HG03378 (cell line): ENCODE results near the gene NUTM2B.
A peak's percentile ranks its signal among the peaks of the same experiment; 100 is the strongest.
"Not testable (repeated sequence)": the region's sequence is repeated elsewhere in the genome, so short reads cannot be mapped to it uniquely, and the experiment has no call there.

Source experiments
- ATAC-seq: cut with Tn5 transposase; IDR thresholded peaks from one replicate; pipeline ENCODE4 v1.9.1; 2021; ENCODE audit warnings: mild to moderate bottlenecking, moderate library complexity; ENCODE audit not compliant: unreplicated experiment

Gene NUTM2B, protein sequence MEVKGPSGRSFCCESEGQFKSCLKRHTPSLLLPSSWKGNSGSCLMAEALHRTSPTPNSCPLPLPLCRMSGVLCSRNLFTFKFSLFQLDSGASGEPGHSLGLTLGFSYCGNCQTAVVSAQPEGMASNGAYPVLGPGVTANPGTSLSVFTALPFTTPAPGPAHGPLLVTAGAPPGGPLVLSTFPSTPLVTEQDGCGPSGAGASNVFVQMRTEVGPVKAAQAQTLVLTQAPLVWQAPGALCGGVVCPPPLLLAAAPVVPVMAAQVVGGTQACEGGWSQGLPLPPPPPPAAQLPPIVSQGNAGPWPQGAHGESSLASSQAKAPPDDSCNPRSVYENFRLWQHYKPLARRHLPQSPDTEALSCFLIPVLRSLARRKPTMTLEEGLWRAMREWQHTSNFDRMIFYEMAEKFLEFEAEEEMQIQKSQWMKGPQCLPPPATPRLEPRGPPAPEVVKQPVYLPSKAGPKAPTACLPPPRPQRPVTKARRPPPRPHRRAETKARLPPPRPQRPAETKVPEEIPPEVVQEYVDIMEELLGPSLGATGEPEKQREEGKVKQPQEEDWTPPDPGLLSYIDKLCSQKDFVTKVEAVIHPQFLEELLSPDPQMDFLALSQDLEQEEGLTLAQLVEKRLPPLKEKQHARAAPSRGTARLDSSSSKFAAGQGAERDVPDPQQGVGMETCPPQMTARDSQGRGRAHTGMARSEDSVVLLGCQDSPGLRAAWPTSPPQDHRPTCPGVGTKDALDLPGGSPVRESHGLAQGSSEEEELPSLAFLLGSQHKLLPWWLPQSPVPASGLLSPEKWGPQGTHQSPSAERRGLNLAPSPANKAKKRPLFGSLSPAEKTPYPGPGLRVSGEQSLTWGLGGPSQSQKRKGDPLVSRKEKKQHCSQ

GRCh38 chr10:79702927-79703326, at the start of gene NUTM2B:
NUTM2B (plus strand) TSS chr10:79703227; CDS start chr10:79703610, 383 bp downstream.
- not testable (repeated sequence) for ATAC-seq

- not testable (repeated sequence) for ATAC-seq
Measured at GRCh38 chr10:79663287-79663686, 39.7 kb upstream of the NUTM2B start.

GRCh38 chr10:79664686-79665085, 38.3 kb upstream of the NUTM2B start:
- ATAC-seq, result not testable (repeated sequence)

DNA sequence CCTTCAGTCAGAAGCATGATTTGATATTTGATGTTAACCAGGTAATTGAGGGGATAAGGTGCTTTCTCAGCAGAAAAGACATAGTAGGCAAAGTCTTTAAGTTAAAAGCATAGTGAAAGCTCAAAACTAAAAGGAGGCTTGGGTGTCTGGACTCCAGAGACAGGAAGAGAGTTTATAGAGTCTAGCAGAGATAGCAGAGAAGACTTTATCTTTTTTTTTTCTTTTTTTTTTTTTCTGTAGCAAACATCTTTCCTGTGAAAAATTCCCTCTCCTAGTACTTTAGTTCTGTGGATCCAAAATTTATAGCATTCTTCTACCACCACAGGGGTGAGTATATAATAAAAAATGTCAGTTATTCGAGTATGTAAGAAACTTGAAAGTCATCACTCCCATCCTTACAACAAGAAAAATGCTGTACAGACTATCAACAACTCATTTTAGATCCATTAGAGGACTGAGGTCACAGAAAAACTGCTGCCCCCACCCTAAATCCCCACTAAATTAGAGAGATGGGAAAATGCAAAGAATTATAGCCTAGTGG, 33.7 kb upstream of the NUTM2B start:
- not testable (repeated sequence) for ATAC-seq

- not testable (repeated sequence) for ATAC-seq
Measured at GRCh38 chr10:79674878-79675277, 28.1 kb upstream of the NUTM2B start.

DNA sequence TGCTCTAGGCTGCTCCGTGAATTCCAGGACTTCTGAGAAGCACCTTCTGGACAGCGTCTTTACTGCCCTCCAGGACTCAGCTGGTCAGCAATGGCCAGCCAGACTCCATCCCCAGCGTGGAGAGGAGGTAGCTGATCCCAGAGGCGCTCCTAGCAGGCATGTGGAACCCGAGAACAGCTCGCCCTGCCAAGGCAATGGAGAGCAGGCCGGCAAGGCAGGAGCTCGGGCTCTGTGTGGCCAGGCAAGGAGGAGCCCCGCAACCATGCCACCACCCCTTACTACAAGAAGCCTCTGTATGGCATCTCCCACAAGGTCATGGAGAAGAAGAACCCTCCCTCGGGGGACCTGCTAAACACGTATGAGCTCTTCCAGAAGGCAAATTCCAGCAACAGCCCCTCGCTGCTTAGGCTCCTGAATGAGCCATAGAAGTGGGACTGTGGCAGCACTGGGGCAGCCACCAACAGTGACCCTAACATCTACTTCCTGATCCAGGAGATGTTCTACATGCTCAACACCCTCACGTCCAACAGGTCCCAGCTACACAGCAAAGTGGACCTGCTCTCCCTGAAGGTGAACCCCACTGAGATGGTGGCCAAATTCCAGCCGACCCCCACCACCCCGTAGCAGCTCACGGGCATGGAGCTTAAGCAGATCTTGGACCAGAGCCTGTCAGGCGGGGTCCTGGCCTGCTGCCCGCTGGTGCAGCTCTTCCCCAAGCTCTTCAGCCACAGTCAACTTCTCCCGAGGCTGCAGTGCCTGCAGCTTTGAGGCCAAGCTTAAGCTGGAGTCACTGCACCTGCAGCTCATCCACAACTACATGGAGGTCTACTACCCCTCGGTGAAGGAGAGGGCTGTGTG, 19.8 kb upstream of the NUTM2B start:
- ATAC-seq, result not testable (repeated sequence)

DNA sequence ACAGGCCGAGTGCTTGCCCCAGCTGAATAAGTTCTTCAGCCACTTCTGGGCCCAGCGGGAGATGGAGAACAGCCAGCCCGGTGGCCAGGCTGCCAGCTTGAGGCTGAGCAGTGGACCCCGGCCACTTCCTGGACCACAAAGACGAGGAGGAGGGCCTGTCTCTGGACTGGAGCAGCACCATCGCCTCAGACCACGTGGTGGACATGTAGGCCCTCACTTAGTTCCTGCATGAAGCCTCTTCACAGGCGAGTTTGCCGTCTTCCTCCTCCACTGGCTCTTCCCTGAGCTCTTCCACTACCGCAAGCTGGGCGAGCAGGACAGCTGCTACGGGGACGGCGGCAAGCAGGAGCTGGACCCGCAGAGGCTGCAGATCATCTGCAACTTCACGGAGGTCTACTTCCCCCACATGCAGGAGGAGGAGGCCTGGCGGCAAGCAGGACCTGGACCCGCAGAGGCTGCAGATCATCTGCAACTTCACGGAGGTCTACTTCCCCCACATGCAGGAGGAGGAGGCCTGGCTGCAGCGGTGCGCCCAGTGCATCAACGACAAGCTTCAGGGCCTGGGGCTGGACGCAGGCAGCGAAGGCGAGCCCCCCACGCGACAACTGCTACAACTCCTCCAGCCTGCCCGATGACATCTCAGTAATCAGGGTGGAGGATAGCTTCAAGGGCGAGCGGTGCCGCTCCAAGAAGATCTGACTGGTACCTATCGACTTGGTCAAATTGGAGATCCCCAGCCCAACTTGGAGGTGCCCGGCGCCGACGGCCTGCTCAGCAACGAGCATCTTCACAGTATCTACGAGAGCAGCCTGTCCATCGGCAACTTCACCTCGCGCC, 18.9 kb upstream of the NUTM2B start:
- ATAC-seq, result not testable (repeated sequence)

DNA sequence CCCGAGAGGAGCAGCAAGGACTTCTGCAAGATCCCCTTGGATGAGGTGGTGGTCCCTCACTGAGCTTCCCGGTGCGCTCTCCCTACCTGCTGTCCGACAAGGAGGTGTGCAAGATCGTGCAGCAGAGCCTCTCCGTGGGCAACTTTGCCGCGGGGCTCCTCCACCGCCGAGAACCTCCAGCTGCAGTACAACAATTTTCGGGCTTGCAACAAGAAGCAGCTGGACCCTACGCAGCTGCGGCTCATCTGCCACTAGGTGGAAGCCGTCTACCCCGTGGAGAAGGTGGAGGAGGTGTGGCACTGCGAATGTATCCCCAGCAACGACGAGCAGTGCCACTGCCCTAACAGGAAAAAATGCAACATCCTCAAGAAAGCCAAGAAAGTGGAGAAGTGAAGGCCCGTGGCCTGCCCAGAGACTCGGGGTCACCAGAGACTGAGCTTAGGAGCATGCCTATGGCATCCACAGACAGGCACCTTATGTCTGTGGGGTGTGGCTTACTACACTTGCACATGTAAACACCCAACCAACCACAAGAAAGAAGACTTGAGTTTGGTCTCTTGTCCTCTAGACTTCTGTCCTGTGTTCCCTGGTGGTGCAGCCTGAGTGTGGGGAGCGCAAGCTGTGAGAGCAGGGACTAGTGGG, 17.9 kb upstream of the NUTM2B start:
- peak; percentile 97 for ATAC-seq

DNA sequence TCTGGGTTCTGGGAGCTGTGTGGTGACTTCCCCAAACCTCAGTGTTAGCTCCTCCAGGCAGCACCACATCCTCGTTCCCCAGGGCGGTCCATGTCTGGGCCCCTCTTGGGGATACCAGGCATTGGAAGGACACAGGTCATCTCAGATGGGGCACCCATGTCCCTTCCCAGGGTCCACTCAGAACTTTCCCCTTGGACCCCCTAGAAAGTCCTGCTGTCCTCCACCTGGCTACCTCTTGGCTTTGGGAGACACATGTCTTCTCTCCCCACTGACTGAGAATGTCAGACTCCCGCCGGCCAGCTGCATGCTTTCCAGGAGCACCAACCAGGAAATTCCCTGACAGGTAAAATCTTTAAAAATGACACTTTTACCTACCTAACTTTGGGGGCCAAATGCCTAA, 16.4 kb upstream of the NUTM2B start:
- not testable (repeated sequence) for ATAC-seq

DNA sequence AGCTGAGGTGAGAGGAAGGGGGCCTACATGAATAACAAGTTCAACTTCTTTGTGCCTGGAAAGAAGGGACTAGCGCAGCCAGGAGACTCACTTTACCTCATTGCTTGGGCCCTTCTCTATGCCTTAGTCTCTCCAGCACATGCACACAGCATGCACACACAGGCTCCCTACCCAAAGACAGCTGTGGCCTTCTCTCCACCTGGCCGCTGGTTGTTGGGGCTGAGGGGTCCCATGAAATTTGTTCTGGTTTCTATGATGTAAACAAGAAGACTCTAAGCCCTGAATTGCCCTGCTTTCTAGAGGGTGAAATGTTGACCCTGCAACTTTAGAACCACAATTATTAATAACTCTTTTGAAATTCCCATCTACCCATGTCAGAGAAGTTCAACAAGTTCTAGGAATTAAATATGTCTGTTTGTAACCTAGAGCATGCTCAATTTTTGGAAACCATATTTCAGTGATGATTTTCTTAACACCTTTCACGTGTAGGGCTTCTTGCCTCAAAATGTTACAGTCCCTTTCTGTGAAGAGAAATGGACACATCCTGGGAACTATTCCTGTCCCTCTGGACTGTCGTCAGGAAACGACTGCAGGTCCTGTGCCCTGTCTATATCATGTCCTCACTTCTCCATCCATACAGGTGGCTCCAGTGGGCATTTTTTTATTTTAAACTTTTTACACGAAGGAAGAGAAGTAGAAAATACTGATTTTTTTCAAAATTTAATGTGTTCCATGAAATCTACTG, 15.4 kb upstream of the NUTM2B start:
- ATAC-seq, result not testable (repeated sequence)

DNA sequence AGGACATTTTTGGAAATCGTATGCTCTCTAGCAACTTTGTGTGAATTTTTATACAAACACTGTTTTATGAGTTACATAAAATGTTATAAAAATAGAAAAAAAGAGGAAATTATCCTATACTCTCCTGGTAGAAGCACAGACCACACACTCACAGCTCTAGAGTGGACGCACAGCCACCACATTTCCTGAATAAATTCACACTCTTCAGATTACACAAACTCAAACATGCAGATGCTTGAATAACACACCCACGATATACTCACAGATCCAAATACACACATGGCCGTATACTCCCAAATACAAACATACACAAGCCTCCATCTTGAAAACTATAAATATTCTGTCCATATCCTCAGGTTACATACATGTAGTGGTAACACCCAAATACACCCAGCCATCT, 14.2 kb upstream of the NUTM2B start:
- ATAC-seq, result not testable (repeated sequence)

DNA sequence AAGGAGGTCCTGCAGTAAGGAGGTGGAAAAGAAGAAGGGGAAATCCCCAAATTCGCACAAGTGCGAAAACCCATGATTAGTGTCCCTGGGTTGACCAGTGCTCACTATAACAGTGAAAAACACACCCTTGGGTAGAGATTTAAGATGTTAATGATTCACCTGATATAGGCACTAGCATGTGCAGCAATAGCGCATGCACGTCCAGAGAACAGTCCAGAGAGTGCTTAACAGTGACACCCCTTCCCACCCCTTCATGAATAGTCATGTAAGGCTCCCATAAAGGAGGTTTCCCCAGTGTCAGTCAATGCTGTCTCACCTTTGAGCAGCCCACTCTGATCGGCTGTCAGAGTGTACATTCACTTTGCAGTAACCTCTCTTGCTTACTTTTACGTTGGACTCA, 6.4 kb upstream of the NUTM2B start:
- not testable (repeated sequence) for ATAC-seq

DNA sequence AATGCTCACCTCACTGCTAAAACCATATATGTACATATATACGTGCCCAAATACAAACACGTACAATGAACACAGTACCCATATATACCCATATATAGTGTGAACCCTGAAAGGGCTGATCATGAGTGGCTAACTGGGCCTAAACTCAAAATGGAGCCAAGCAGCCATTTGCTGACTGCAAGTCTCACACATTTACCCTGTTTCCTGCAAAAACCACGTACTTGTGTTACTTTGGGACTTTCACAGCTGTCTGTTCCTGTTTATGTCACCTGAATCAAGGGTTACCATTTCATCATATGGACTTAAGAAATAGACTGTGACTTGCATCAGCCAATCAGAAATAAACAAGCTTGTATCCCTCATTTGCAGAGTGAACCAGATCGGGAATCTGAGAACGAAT, 5.9 kb upstream of the NUTM2B start:
- not testable (repeated sequence) for ATAC-seq

DNA sequence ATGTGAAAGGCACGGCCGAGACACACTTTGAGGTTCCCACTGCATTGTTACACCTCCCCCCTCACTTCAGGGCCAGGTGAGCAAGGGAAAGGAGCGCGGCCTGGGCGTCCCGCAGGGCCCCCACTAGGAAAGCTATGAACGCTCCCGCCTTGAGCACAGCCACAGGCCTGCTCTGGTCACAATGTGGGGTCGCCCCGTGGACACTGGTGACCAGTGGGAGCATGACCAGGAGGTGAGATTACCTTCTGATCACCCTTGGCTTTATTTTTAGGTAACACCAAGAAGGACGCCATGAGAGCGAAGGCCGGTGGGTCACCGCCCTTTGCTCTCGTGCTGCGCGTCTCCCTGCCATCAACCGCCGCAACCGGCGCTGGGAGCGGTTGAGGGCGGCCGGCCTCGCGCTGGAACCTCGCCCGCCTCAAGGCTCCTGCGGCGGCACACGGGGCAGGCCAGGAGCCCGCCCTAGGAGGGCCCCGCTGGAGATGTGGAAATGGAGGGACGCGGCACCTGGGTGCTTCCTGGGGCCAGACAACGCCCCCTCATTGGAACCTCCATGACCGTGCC, 2.6 kb upstream of the NUTM2B start:
- not testable (repeated sequence) for ATAC-seq

GRCh38 chr10:79707017-79707416, 4.0 kb downstream of the NUTM2B start:
- not testable (repeated sequence) for ATAC-seq

GRCh38 chr10:79714976-79715375, 11.9 kb downstream of the NUTM2B start:
- ATAC-seq, result not testable (repeated sequence)

- not testable (repeated sequence) for ATAC-seq
Measured at GRCh38 chr10:79716917-79717579, 14.0 kb downstream of the NUTM2B start.
